Measurements from ENCODE around the gene CENPV. TPM values are rescaled to one million over a fixed set of nuclear protein-coding genes. Genes with fewer than 3 reads are reported as not detected.

Gene CENPV
- total RNA-seq, 1 donor from 2014 or later = 178 TPM

- DNase-seq = no peak
- no peak for TF ChIP-seq CTCF (IDR thresholded peaks at IDR 0.05; ENCODE audit: partially characterized antibody, unreplicated experiment)
- H3K27ac Mint-ChIP-seq (ENCODE audit: unreplicated experiment) = no peak overlapping the region
- H3K9me3 Mint-ChIP-seq (ENCODE audit: unreplicated experiment) = peaks cover 7% of the 10 kb centered on the region
- peaks cover 15% of the 10 kb centered on the region for H3K27me3 Mint-ChIP-seq (ENCODE audit: unreplicated experiment)
- H3K4me1 Mint-ChIP-seq (ENCODE audit: low read depth, unreplicated experiment) = peaks cover 14% of the 10 kb centered on the region
- H3K36me3 Mint-ChIP-seq (ENCODE audit: unreplicated experiment) = peaks cover 3% of the 10 kb centered on the region
- H3K4me3 Mint-ChIP-seq (ENCODE audit: unreplicated experiment) = no peak overlapping the region
Measured at GRCh38 chr17:16384557-16384956, 31.3 kb upstream of the CENPV start.

- Mint-ChIP-seq H3K27me3 (ENCODE audit: unreplicated experiment) (peaks cover 15% of the 10 kb centered on the region), H3K4me3 (ENCODE audit: unreplicated experiment) (no peak overlapping the region), H3K9me3 (ENCODE audit: unreplicated experiment) (peaks cover 7% of the 10 kb centered on the region), H3K4me1 (ENCODE audit: low read depth, unreplicated experiment) (peaks cover 14% of the 10 kb centered on the region), H3K36me3 (ENCODE audit: unreplicated experiment) (peaks cover 3% of the 10 kb centered on the region), H3K27ac (ENCODE audit: unreplicated experiment) (no peak overlapping the region)
- DNase-seq = no peak
- no peak for TF ChIP-seq CTCF (IDR thresholded peaks at IDR 0.05; ENCODE audit: partially characterized antibody, unreplicated experiment)
Measured at GRCh38 chr17:16383772-16384287, 30.6 kb upstream of the CENPV start.

- Mint-ChIP-seq H3K27ac (ENCODE audit: unreplicated experiment) (no peak overlapping the region), H3K36me3 (ENCODE audit: unreplicated experiment) (peaks cover 3% of the 10 kb centered on the region), H3K9me3 (ENCODE audit: unreplicated experiment) (peaks cover 7% of the 10 kb centered on the region), H3K27me3 (ENCODE audit: unreplicated experiment) (peaks cover 15% of the 10 kb centered on the region), H3K4me3 (ENCODE audit: unreplicated experiment) (peak overlapping the region; percentile 30), H3K4me1 (ENCODE audit: low read depth, unreplicated experiment) (peaks cover 14% of the 10 kb centered on the region)
- no peak for DNase-seq
- no peak for TF ChIP-seq CTCF (IDR thresholded peaks at IDR 0.05; ENCODE audit: partially characterized antibody, unreplicated experiment)
Measured at GRCh38 chr17:16383216-16383615, 29.9 kb upstream of the CENPV start.

- TF ChIP-seq CTCF (IDR thresholded peaks at IDR 0.05; ENCODE audit: partially characterized antibody, unreplicated experiment) = no peak
- no peak for DNase-seq
- H3K4me1 Mint-ChIP-seq (ENCODE audit: low read depth, unreplicated experiment) = peaks cover 14% of the 10 kb centered on the region
- H3K9me3 Mint-ChIP-seq (ENCODE audit: unreplicated experiment) = peaks cover 7% of the 10 kb centered on the region
- peak overlapping the region; percentile 99 for H3K27ac Mint-ChIP-seq (ENCODE audit: unreplicated experiment)
- peaks cover 11% of the 10 kb centered on the region for H3K27me3 Mint-ChIP-seq (ENCODE audit: unreplicated experiment)
- peak overlapping the region; percentile 85 for H3K4me3 Mint-ChIP-seq (ENCODE audit: unreplicated experiment)
- peaks cover 3% of the 10 kb centered on the region for H3K36me3 Mint-ChIP-seq (ENCODE audit: unreplicated experiment)
Measured at GRCh38 chr17:16381496-16381820, 28.2 kb upstream of the CENPV start.

GRCh38 chr17:16380640-16381495 lies 27.6 kb upstream of the CENPV start, which contains the start of gene UBB:
TSS of gene UBB (plus strand) at chr17:16381091. CDS start at chr17:16381908, 817 bp downstream.
- Mint-ChIP-seq H3K27ac (ENCODE audit: unreplicated experiment) (peak within 1 kb of the TSS; percentile 99), H3K9me3 (ENCODE audit: unreplicated experiment) (peaks cover 7% of the 10 kb centered on the region), H3K36me3 (ENCODE audit: unreplicated experiment) (peaks cover 3% of the 10 kb centered on the region), H3K27me3 (ENCODE audit: unreplicated experiment) (peaks cover 11% of the 10 kb centered on the region), H3K4me1 (ENCODE audit: low read depth, unreplicated experiment) (peaks cover 14% of the 10 kb centered on the region), H3K4me3 (ENCODE audit: unreplicated experiment) (peak within 1 kb of the TSS; percentile 85)
- no peak for TF ChIP-seq CTCF (IDR thresholded peaks at IDR 0.05; ENCODE audit: partially characterized antibody, unreplicated experiment)
- DNase-seq = peak; percentile 96

Data from glutamatergic neuron (in vitro differentiated cells).